Ovary (tissue), 9 donors: ENCODE data around the gene C1QTNF12. TPM values are rescaled to one million over a fixed set of nuclear protein-coding genes. Genes with fewer than 3 reads are reported as not detected.

Experiments used
- DNase-seq, 5 donors: peaks; one replicate each; pipeline ENCODE4 v3.0.0-alpha.2; 2019 to 2020
- H3K27ac ChIP-seq, 2 donors: fragments of 200-600 bp; one replicate each; pipeline versions ENCODE4 v1.5.1 to v1.8.0; 2019 to 2022
- H3K27me3 ChIP-seq: fragments of 200-600 bp; one replicate; pipeline ENCODE4 v1.8.0; 2022
- H3K36me3 ChIP-seq: fragments of 200-600 bp; sonication (generic); one replicate; pipeline ENCODE4 v1.5.1; 2019
- H3K4me1 ChIP-seq: one replicate; pipeline ENCODE4 v1.8.1; 2013; ENCODE audit warnings: mild to moderate bottlenecking, moderate library complexity; ENCODE audit not compliant: insufficient read depth
- H3K4me3 ChIP-seq: fragments of 200-600 bp; sonication (generic); one replicate; pipeline ENCODE4 v1.5.1; 2017
- H3K9me3 ChIP-seq, 2 donors: fragments of 200-600 bp in 1 of 2; sonication (generic) in 1 of 2; one replicate each; pipeline versions ENCODE4 v1.5.1 to v1.8.1; 2013 to 2019; ENCODE audit warnings: mild to moderate bottlenecking in 1 of 2, moderate library complexity in 1 of 2
- EP300 ChIP-seq: sonication (generic); formaldehyde crosslinking; IDR thresholded peaks from one replicate; pipeline ENCODE4 v1.6.1; 2017; ENCODE audit warnings: antibody characterized with exemption
- POLR2A ChIP-seq: fragments of 450-650 bp; IDR thresholded peaks from one replicate; pipeline ENCODE4 v1.6.1; 2017; ENCODE audit warnings: antibody characterized with exemption, mild to moderate bottlenecking, moderate library complexity
- WGBS, 3 donors: extraction: QIAGEN DNeasy Blood & Tissue Kit in 1 of 3; methylation state at CpG; one replicate each; pipeline versions ENCODE4 v1.1.5 to v1.1.7; 2013 to 2017; 5-methylcytosine and 5-hydroxymethylcytosine counted together
- intact Hi-C, 4 donors: fragments of 100-400 bp; cut with DNase I; formaldehyde crosslinking; loops; one replicate each; pipeline versions ENCODE4 v1.11.0 to v1.15.1; 2022 to 2023
- polyA plus RNA-seq, 2 donors: library from polyadenylated mRNA; stranded (reverse); fragments of 200-250 nt in 1 of 2; fragments of 350-450 nt in 1 of 2; fragmentation: Illumina TruSeq in 1 of 2; extraction: RNeasy Lipid Tissue Mini Kit (QIAGEN cat#74804) in 1 of 2; gene quantifications; one replicate each; pipeline ENCODE4 v1.2.3, GENCODE V29; 2013 to 2014
- total RNA-seq, 7 donors: library from RNA; depleted of rRNA in 2 of 7; stranded (reverse); fragments of >200 nt in 2 of 7; fragmentation: NEBNext Ultra II Directional in 3 of 7; extraction: Animal tissue kit (Norgen Biotek cat#: 25700) in 3 of 7; gene quantifications; one replicate each; pipeline versions ENCODE4 v1.1.0 to v1.2.4, GENCODE V29; 2016 to 2023
- TF ChIP-seq, protein P1 (sequence below), 3 donors: fragments of 450-650 bp in 2 of 3; fragments of 200-600 bp in 1 of 3; IDR thresholded peaks; one replicate each; pipeline versions ENCODE4 v1.5.1 to v1.8.0; 2016 to 2022; ENCODE audit warnings: antibody characterized with exemption in 3 of 3, mild to moderate bottlenecking in 1 of 3
- donor health status: DM: no; HTN: no; CAD: no; lungs with moderate emphysema.
- donor health status: DM: no; HTN: no; CAD: no.
- donor health status: Bipolar disorder and iron deficiency.
- donor health status: DM: yes; HTN: yes; CAD: no.
- donor health status: DM: no; HTN: no; CAD: no.
- donor health status: DM: yes; HTN: yes; CAD: no.

The C1QTNF12 gene
- total and polyA plus RNA-seq, 9 donors: 0.92 to 4.8 (median 1.4) TPM; not detected in 1

DNA sequence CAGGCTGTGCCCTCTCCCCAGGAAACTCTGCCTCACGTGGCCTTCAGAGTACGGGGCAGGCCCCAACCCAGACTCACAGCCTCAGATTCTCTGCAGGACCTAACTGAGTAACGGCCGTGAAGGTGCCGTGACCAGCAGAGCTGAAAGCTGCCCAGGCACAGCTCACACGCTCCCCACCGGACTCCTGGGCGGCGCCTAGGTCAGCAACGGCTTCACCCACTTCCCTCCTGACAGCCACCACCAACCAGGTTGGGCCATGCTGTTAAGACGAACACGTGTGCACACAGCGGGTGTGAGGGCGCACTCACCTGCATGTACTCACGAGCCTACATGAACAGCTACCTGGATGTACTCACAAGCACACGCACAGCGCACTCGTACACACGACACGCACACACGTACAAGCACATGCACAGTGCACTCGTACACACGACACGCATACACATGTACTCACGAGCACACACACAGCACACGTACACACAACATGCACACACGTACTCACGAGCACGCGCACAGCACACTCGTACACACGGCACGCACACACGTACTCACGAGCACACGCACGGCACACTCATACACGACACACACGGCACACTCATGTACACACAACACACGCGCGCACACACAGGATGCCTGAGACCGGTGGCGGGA lies 23.8 kb downstream of the C1QTNF12 start:
- H3K4me3 ChIP-seq: no peak overlapping the region
- intact Hi-C loops: no loop called here
- 91 to 95% (median 94%) methylated on average over 44 of the region's 44 CpGs for WGBS, 3 donors
- no peaks in the 10 kb centered on the region for H3K9me3 ChIP-seq
- H3K36me3 ChIP-seq: no peaks in the 10 kb centered on the region
- DNase-seq: no peak
- no peak overlapping the region for H3K27ac ChIP-seq
- TF ChIP-seq, protein P1, sequence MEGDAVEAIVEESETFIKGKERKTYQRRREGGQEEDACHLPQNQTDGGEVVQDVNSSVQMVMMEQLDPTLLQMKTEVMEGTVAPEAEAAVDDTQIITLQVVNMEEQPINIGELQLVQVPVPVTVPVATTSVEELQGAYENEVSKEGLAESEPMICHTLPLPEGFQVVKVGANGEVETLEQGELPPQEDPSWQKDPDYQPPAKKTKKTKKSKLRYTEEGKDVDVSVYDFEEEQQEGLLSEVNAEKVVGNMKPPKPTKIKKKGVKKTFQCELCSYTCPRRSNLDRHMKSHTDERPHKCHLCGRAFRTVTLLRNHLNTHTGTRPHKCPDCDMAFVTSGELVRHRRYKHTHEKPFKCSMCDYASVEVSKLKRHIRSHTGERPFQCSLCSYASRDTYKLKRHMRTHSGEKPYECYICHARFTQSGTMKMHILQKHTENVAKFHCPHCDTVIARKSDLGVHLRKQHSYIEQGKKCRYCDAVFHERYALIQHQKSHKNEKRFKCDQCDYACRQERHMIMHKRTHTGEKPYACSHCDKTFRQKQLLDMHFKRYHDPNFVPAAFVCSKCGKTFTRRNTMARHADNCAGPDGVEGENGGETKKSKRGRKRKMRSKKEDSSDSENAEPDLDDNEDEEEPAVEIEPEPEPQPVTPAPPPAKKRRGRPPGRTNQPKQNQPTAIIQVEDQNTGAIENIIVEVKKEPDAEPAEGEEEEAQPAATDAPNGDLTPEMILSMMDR (IDR thresholded peaks at IDR 0.05): no peak
- no peak for TF ChIP-seq POLR2A
- no peak for TF ChIP-seq EP300
- no peaks in the 10 kb centered on the region for H3K4me1 ChIP-seq
- no peaks in the 10 kb centered on the region for H3K27me3 ChIP-seq

DNA sequence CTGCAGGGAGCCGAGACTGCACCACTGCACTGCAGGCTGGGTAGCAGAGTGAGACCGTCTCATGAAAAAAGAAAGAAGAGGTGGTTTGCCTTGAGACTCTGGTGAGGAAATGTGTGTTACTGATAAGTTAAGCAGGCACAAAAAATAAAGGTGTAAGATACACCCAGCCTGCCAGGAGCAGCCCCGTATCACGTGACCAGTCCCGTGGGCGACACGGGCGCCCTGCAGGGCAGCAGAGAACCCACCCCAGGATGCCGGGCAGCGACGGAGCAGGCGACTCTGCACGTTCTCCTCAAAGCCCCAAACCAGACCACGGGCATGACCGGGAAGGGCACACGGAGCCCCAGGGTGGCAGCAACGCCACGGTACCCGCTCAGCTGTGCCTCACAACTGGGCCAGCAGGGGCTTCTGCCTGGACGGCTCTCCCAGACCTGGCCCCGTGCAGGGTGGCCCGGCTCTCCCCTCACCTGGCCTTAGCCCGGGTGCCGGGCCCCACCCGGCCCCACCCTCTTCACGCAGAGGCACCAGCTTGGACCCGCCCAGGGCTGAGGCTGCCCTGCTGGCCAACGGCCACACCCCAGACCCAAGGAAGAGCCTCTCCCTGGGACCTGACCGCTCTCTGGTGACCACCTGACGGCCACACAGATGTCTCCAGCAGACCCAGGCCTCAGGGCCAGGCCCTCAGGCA lies 24.5 kb downstream of the C1QTNF12 start:
- 85 to 93% (median 92%) methylated on average over 27 to 30 of the region's 30 CpGs for WGBS, 3 donors

DNA sequence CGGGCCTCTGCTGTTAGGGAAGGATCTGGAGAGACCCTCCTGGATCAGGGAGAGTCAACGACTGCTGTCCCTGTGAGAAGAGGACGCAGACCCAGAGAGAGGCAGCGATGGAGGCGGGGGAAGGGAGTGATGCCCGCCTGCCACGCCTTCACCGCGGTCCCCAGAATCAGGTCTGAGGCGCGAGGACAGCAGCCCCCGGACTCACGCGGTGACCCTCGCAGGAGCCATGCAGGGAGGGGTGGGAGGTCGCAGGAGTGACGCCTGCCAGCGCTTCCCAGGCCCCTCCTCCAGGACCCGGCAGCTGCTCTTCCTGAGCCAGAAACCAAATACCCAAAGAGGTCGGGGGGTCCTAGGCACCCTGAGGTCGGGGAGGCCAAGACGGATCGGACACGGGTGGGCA lies 26.3 kb downstream of the C1QTNF12 start:
- 86 to 88% (median 87%) methylated on average over 24 of the region's 24 CpGs for WGBS, 3 donors
- Histone ChIP-seq H3K4me1 (no peaks in the 10 kb centered on the region), H3K9me3 (no peaks in the 10 kb centered on the region), H3K27me3 (no peaks in the 10 kb centered on the region), H3K36me3 (no peaks in the 10 kb centered on the region), H3K4me3 (no peak overlapping the region), H3K27ac (no peak overlapping the region)
- intact Hi-C loops: no loop called here
- DNase-seq: no peak
- no peak for TF ChIP-seq POLR2A

More for the DNA sequence above, 24.5 kb downstream of the C1QTNF12 start:
- Histone ChIP-seq H3K27me3 (no peaks in the 10 kb centered on the region), H3K36me3 (no peaks in the 10 kb centered on the region), H3K4me3 (no peak overlapping the region), H3K9me3 (no peaks in the 10 kb centered on the region), H3K27ac (no peak overlapping the region), H3K4me1 (no peaks in the 10 kb centered on the region)
- intact Hi-C loops: no loop called here
- no peak for DNase-seq
- TF ChIP-seq EP300 (no peak), POLR2A (no peak)
- TF ChIP-seq, protein P1 (IDR thresholded peaks at IDR 0.05): no peak

DNA sequence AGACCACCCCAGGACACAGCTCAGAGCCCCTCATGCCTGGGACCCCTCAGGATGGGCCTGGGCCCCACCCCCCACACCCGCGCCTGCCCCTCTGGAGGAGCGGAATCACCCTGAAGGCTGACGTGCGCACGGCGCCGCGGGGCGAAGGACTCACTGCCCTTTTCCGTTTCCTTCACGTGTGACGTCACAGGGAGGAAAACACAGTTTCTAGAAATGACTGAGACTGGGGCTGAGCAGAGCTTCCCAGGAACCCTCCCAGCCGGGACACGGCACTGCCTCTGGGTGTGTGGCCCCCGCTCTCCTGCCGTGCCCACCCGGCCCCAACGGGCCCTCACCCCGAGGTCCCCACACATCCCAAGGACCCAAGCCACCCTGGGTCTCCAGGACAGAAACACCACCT lies 27.2 kb downstream of the C1QTNF12 start:
- Histone ChIP-seq H3K27ac (no peak overlapping the region), H3K36me3 (no peaks in the 10 kb centered on the region), H3K4me1 (no peaks in the 10 kb centered on the region), H3K4me3 (no peak overlapping the region), H3K9me3 (no peaks in the 10 kb centered on the region), H3K27me3 (no peaks in the 10 kb centered on the region)
- no peak for TF ChIP-seq EP300
- TF ChIP-seq, protein P1 (IDR thresholded peaks at IDR 0.05): no peak
- TF ChIP-seq POLR2A: no peak
- WGBS, 3 donors: 93 to 96% (median 95%) methylated on average over 20 of the region's 20 CpGs
- intact Hi-C loops: no loop called here
- DNase-seq: no peak
